Left ventricle myocardium inferior (tissue), 1 donor: ENCODE results near the gene PPP1R1C. TPM values are rescaled to one million over a fixed set of nuclear protein-coding genes. Genes with fewer than 3 reads are reported as not detected.

Source experiments
- DNase-seq: peaks from one replicate; pipeline ENCODE4 v3.0.0-alpha.2; 2020
- H3K27ac ChIP-seq: fragments of 200-600 bp; replicated peaks from 2 replicates; pipeline ENCODE4 v1.8.0; 2021
- H3K27me3 ChIP-seq: fragments of 200-600 bp; 2 replicates; pipeline ENCODE4 v1.8.0; 2021; ENCODE audit warnings: low read depth
- H3K36me3 ChIP-seq: fragments of 200-600 bp; 2 replicates; pipeline ENCODE4 v1.8.0; 2021
- H3K4me1 ChIP-seq: fragments of 200-600 bp; 2 replicates; pipeline ENCODE4 v1.8.0; 2021
- H3K4me3 ChIP-seq: fragments of 200-600 bp; 2 replicates; pipeline ENCODE4 v1.8.0; 2021; ENCODE audit warnings: mild to moderate bottlenecking, moderate library complexity
- H3K9me3 ChIP-seq: fragments of 200-600 bp; replicated peaks from 2 replicates; pipeline ENCODE4 v1.8.0; 2021
- CTCF ChIP-seq: fragments of 200-600 bp; IDR thresholded peaks from 2 replicates; pipeline ENCODE4 v1.8.0; 2021; ENCODE audit warnings: antibody characterized with exemption, mild to moderate bottlenecking, borderline replicate concordance
- intact Hi-C: fragments of 100-400 bp; cut with micrococcal nuclease; formaldehyde crosslinking; loops from one replicate; pipeline ENCODE4 v1.11.0; 2022
- total RNA-seq: library from RNA; stranded (reverse); fragmentation: NEBNext Ultra II Directional; extraction: Animal tissue kit (Norgen Biotek cat#: 25700); gene quantifications from one replicate; pipeline ENCODE4 v1.2.1, GENCODE V29; 2021
- donor health status: DM: no; HTN: yes; CAD: no; lungs with severe emphysema.

Gene PPP1R1C
- total RNA-seq, 1 donor from 2014 or later = 33.1 TPM

DNA sequence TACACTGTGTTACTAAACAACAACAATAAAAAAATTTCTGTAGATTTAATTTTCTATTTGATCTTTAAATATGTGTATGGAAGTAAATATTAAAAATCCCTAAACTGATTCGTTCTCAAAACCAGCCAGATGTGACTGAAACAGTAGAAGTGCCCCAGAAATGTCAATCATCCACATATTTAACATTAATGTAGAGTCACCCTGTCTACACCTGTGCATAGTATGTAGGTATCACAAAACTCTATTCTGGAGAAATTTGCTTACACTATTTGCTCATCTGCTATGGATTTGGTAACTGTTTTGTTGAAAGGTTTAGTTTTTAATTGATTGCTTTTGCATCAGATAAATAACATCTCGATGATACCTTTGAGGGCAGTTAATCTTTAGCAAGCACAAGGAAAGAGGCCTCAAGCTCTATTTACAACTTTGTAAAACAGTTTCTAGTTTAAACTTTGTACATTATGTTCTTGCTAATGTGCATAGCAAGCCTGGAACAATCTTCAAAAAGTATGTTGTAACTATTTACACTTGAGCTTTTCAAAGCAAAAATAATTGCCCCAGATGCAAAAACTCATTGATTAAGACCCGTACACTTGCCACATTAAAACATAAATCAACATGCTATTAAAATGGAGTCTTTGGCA, 76.8 kb downstream of the PPP1R1C start:
- Histone ChIP-seq H3K4me1 (peaks cover 39% of the 10 kb centered on the region), H3K27me3 (no peaks in the 10 kb centered on the region), H3K36me3 (no peaks in the 10 kb centered on the region), H3K27ac (peak overlapping the region; percentile 13), H3K9me3 (no peaks in the 10 kb centered on the region), H3K4me3 (no peak overlapping the region)
- no peak for DNase-seq
- intact Hi-C loops = no loop called here
- TF ChIP-seq CTCF = no peak

DNA sequence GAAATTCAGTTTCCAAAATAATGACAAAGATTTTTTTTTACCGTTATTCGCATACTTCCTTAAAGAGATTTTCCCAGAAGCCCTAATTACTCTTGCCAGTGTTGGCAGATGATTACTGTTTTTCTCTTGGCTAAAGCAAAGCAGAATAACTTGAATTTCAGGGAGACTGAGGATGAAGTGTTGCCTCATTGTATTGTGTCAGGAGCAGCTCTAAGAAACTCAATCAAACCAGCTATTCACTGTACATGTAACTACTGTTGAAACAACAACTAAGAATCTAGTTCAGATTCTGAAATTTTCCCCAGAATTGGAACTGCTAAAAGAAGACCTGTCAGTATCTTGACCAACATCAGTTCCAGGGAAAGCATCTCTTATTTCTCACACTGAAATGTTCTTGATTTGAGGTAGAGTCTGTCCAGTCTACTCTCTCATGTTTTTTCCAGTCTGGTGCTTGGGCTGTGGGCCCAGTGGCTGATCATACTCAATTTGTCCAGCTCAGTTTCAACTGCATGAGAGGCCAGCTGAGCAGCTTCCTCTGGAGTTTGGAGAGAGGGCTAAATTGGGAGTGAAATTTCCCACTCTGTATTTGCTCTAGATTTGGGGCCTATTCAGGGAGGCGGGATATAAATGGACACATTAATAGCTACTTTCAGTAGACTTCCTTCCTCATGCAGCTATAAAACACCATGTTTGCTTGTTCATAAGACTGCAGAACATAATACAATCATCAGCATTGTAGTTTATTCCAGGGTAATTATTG, 78.5 kb downstream of the PPP1R1C start:
- H3K9me3 ChIP-seq = no peaks in the 10 kb centered on the region
- H3K36me3 ChIP-seq = no peaks in the 10 kb centered on the region
- TF ChIP-seq CTCF = no peak
- peak overlapping the region; percentile 66 for H3K27ac ChIP-seq
- intact Hi-C loops = no loop called here
- H3K4me1 ChIP-seq = peaks cover 51% of the 10 kb centered on the region
- no peaks in the 10 kb centered on the region for H3K27me3 ChIP-seq
- DNase-seq = peak; percentile 43
- no peak overlapping the region for H3K4me3 ChIP-seq

- Histone ChIP-seq H3K4me3 (no peak overlapping the region), H3K27ac (peak overlapping the region; percentile 66), H3K36me3 (no peaks in the 10 kb centered on the region), H3K27me3 (no peaks in the 10 kb centered on the region), H3K9me3 (no peaks in the 10 kb centered on the region), H3K4me1 (peaks cover 51% of the 10 kb centered on the region)
- intact Hi-C loops = no loop called here
- TF ChIP-seq CTCF = no peak
- no peak for DNase-seq
Observed at GRCh38 chr2:182066400-182067087, 80.9 kb downstream of the PPP1R1C start.

GRCh38 chr2:182067393-182067792, 81.7 kb downstream of the PPP1R1C start:
- Histone ChIP-seq H3K27ac (peak overlapping the region; percentile 38), H3K4me1 (peaks cover 50% of the 10 kb centered on the region), H3K9me3 (no peaks in the 10 kb centered on the region), H3K4me3 (no peak overlapping the region), H3K36me3 (no peaks in the 10 kb centered on the region), H3K27me3 (no peaks in the 10 kb centered on the region)
- no peak for TF ChIP-seq CTCF
- intact Hi-C loops = no loop called here
- no peak for DNase-seq

DNA sequence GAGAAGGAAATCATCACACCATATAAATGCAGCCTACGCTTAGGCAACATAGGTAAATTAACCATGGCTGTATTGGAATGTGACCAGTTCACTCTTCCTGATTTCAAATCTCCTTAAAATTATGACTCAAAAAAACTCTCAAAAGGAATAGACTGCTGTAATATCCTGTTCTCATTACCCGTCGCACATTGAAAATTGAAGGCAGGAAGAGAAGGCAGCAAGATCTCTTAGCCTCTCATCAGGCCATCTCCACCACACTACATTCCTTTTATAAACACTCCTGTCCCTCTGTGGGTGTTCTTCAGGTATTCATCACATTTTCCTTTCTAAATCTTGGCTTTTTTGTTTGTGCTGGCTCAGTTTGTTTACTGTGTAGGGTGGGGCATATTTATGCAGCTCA, 83.2 kb downstream of the PPP1R1C start:
- intact Hi-C loops = no loop called here
- no peaks in the 10 kb centered on the region for H3K27me3 ChIP-seq
- no peak for TF ChIP-seq CTCF
- H3K9me3 ChIP-seq = no peaks in the 10 kb centered on the region
- peaks cover 38% of the 10 kb centered on the region for H3K4me1 ChIP-seq
- no peaks in the 10 kb centered on the region for H3K36me3 ChIP-seq
- DNase-seq = no peak
- no peak overlapping the region for H3K4me3 ChIP-seq
- H3K27ac ChIP-seq = peak overlapping the region; percentile 38
